ENCODE measurements around the gene ZNF576. TPM values are rescaled to one million over a fixed set of nuclear protein-coding genes. Genes with fewer than 3 reads are reported as not detected.
"Not testable (repeated sequence)": the region's sequence is repeated elsewhere in the genome, so short reads cannot be mapped to it uniquely, and the experiment has no call there.

The ZNF576 gene
- total RNA-seq, 1 experiment from 2014 or later, result 15.5 TPM

DNA sequence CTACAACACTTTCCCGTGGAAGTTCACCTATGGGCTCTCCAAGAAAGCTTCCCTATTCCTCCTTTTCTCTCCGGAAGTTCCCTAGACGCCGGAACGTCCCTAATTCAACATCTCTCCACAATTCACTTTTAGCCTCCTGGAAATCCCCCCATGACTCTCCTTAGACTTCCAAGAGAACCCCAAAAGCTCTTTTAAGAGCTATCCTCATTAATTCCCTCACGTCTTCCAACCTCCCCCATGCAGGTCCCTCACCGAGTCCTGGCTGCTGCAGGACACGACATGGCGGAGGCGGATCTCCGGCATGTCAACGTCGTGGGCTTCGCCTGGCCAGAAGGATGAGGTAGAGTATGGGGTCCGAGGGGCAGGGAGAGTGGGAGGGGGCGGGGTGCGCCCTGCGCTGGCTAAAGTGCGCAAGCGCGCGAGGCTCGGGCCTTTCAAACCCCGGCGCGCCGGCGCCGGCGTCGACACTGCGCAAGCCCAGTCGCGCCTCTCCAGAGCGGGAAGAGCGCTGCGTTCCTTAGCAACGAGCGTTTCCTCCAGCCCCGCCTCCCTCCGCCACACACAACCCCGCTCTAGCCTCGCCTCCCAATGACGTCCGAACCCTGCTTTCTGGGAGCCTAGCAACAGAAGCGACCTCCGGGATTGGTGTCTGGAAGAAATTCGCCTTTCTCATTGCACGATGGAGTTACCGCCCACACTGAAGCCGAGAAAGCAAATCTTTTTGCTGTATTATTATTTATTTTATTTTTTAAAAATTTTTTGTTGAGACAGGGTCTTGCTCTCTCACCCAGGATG, 21.0 kb upstream of the ZNF576 start, which contains the start of the genes PINLYP and XRCC1:
PINLYP (plus strand) TSS at position 646 of the 795 bp plus-strand sequence. CDS start 1,391 bp downstream, outside the sequence.
XRCC1 (minus strand) TSS at position 372 of the 795 bp plus-strand sequence; CDS start at position 303, 69 bp downstream.
- DNase-seq (ENCODE audit: low read depth), result peak; percentile 99

DNA sequence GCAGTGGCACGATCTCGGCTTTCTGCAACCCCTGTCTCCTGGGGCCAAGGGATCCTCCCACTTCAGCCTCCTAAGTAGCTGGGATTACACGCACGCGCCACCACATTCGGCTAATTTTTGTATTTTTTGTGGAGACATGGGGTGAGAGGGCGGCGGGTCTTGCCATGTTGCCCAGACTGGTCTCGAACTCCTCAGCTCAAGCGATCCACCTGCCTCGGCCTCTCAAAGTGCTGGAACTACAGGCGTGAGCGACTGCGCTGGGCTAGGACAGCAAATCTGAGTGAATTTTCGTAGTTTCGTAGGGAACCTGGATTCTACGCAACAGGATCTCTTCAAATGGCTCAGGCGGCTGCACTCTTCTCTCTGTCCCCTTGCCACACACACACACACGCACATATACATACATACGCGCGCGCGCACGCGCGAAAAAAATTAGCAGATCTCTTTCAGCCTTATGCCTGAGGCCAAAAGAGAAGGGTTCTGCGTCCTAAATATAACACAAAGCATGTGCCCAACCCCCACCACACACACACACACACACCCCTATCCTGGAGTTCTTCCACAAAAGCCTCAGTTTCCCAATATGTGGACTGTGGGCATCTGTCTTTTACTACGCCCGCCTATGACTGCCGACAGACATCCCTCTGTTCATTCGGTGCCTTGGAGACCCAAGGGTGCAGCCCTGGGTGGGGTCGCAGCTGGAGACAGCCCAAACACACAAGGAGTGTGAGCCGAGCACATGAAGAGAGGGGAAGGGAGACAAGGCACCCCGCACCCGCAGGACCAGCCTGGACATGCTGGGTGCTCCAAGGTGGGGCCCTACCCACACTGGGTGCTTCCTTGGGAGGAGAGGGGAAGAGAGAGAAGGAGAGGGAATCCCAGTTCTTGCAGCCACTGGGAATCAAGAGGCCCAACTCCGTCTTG, 20.2 kb upstream of the ZNF576 start:
- DNase-seq (ENCODE audit: low read depth), result no peak

DNA sequence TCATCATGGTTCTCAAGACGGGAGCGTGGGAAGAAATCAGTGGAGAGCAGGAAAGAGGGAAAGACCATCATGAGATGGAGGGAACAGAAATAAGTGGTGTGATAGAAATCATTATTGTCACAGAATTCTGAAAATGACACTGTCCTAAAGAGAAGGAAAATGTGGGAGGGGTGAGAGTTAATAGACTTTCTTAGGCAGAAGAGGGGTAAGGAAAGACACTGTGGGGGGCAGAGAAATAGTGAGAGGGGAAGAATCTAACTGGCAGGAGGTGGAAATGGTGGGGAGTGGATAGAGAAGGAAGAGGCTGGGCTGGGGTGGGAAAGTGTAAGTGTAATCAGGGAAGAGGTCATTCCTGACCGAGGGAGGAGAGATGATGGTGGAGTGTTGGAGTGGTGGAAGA, 17.6 kb upstream of the ZNF576 start:
- DNase-seq (ENCODE audit: low read depth), result no peak

DNA sequence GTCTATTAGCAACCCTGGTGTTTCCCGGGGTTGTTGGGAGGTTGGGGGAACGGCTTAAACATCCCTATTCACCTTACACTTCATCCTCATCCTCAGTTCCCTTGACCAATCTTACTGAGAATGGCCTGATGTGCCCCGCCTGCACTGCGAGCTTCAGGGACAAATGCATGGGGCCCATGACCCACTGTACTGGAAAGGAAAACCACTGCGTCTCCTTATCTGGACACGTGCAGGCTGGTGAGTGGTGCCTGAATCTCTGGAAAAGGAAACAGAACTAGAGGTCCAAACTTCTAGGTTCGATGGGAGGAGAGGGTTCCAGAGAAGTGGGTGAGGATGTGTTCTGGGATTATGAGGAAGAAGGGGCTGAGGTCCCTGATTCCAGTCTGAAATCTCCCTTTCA, 14.9 kb upstream of the ZNF576 start:
- no peak for DNase-seq (ENCODE audit: low read depth)

DNA sequence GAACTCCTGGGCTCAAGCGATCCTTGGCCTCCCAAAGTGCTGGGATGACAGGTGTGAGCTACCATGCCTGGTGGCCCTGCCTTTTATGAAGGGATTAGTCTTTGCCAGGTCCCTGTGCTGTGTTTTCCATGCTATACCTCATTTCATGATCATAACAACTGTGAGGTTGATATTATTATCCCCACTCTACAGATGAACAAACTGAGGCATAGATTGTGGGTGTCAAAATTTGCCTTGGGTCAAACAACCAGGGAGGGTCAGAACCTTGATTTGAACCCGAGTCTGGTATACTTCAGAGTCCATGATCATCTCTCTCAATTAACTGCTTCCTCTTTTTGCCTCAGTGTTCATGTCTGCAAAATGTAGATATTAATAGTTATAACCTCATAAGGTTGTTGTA, 13.9 kb upstream of the ZNF576 start:
- DNase-seq (ENCODE audit: low read depth), result no peak

DNA sequence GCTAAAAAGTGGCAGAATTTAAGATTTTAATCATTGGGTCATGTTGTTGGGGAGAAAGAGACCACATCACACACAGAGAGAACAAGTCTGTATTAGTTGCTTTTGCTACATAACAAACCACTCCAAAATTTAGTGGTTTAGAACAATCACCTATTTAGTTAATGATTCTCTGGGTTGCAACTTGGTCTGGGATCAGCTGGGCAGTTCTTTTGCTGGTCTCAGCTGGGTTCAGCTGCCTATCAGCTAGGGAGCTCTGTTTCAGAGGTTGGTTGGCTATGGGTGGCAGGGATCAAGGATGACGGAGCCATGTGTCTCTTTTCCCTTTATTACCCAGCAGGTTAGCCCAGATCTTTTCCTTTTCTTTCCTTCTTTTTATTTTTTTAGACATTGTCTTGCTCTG, 11.9 kb upstream of the ZNF576 start:
- no peak for DNase-seq (ENCODE audit: low read depth)

DNA sequence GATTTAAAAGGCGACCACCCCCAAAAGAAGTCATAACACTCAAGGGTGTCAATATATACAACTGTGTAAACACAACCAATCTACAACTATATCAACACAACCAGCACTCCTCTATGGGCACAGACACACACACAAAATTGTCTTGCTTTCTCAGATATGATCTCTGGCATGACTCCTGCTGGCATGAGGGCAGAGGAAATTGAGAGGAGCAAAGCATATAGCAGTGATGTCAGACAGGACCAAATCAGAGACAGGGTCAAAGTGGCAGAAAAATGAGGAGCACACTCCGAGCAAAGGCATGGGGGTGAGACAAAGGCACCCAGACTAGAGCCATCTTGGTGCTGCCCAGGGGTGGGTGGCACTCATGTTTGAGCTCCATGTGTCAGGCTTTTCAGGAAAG, 10.0 kb upstream of the ZNF576 start:
- DNase-seq (ENCODE audit: low read depth), result no peak

DNA sequence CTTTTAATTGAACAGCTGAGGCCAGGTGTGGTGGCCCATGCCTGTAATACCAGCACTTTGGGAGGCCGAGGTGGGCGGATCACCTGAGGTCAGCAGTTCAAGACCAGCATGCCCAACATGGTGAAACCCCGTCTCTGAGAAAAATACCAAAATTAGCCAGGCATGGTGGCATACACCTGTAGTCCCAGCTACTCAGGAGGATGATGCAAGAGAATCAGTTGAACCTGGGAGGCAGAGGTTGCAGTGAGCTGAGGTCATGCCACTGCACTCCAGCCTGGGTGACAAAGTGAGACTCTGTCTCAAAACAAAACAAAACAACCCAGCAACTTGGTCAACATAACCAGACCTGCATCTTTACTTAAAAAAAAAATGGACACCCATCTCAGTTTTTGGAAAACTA, 9.4 kb upstream of the ZNF576 start:
- not testable (repeated sequence) for DNase-seq (ENCODE audit: low read depth)

DNA sequence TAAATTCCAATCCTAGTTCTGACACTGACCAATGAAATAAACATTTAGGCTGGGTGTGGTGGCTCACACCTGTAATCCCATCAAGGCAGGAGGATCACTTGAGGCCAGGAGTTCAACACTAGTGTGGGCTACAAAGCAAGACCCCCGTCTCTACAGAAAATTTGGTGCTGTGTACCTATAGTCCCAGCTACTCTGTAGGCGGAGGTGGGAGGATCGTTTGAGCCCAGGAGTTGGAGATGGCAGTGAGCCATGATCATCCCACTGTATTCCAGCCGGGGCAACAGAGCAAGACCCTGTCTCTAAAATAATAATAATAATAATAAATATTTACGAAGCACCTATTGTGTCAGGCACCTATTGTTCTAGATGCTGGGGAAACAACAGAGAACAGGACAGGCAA, 7.1 kb upstream of the ZNF576 start:
- DNase-seq (ENCODE audit: low read depth), result no peak

DNA sequence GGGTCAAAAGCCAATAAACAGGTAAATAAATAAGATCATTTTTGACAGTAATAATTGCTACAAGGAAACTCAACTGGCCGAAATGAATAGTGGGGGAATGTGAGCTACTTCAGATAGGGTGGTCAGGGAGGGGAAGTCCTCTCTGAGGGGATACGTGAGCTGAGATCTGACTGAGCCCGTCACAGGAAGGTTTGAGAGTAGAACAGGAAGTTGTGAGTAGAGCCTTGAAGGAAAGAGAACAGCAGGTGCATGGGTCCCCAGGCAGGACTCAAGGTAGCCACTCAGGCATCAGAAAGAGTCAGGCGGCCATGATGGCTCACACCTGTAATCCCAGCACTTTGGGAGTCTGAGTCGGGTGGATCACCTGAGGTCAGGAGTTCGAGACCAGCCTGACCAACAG, 6.7 kb upstream of the ZNF576 start:
- DNase-seq (ENCODE audit: low read depth), result no peak

DNA sequence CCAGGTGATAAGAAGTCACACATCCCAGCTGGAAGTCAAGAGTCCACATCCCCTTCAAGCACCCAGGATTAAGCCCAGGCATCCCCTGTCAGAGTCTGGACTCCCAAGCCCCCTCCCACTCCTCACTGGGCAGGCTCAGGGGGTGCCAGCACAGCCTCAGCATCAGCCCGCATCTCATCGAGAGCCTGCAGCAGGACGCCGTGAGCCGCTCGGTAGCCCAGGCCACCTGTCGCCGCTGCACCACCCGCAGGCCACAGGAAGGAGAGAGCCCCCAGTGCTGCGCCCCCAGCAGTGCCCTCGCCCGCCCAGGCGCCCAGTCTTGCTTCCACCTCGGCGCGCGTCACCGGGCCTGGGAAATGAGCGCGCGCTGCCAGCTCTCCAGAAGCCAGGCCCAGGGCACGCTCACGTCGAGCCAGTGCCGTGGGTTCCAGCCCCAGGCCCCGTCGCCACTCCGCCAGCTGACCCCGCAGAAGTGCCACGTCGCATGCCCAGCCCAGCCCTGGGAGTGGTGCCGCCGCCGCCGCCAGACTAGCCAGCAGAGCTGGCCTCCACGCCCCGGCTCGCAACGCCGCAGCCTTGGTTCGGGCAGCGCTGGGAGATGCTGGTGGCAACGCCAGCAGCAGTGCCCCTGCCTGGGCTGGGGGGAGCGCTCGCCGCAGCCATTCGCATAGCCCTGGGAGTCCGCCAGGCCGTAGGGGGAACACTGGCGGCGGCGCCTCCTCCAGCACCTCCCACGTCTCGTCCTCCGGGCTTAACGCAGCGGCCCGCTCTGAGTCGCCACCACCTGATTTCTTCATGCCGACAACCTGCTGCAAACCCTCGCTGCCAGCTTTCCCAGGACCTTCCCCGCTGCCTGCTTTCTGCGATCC, 4.3 kb upstream of the ZNF576 start:
- DNase-seq (ENCODE audit: low read depth), result no peak

DNA sequence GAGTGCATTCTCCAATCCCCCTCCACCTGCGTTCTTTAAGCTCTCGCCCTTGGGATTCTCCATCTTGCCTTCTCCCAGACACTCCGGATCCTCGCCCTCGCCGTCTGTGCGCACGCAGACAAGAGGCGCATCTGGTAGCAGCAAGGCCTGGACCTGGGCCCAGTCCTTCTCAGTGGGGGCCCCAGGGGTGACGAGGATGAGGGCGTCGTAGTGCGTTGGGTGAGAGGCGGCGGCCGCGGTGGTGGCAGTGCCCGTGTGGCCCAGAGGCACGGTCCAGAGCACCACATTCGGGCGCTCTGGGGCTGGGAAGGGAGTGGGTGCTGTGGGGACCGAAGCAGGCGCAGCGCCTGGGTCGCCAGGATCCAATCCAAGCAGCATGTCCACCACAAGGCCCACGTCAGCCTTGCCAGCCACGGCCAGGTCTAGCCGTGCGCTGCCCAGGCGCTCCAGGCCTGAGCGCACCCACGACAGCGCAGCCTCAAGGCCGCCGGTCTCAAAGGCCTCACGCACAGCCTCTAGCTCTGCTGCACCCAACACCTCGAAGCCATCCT, 3.5 kb upstream of the ZNF576 start:
- DNase-seq (ENCODE audit: low read depth), result no peak

DNA sequence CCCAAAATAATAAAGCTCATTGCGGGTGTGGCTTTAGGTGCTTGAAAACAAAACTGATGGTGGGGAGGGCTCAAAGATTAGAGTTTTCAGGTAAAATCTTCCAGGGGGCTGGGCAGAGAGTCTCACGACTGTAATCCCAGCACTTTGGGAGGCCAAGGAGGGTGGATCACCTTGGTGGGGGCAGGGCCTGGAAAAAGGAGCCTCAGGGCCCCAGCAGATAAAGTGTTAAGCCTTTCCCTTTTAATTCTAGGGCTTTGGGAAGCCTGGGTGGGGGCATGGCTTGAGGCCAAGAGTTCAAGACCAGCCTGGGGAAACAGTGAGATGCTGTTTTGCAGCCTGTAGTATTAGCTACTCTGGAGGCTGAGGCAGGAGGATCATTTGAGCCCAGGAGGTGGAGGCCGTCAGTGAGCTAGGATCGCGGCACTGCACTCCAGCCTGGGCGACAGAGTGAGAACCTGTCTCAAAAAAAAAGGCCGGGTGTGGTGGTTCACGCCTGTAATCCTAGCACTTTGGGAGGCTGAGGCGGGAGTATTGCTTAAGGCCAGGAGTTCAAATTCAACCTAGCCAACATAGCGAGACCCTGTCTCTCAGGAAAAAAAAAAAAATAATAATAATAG, 2.2 kb upstream of the ZNF576 start:
- DNase-seq (ENCODE audit: low read depth), result no peak

DNA sequence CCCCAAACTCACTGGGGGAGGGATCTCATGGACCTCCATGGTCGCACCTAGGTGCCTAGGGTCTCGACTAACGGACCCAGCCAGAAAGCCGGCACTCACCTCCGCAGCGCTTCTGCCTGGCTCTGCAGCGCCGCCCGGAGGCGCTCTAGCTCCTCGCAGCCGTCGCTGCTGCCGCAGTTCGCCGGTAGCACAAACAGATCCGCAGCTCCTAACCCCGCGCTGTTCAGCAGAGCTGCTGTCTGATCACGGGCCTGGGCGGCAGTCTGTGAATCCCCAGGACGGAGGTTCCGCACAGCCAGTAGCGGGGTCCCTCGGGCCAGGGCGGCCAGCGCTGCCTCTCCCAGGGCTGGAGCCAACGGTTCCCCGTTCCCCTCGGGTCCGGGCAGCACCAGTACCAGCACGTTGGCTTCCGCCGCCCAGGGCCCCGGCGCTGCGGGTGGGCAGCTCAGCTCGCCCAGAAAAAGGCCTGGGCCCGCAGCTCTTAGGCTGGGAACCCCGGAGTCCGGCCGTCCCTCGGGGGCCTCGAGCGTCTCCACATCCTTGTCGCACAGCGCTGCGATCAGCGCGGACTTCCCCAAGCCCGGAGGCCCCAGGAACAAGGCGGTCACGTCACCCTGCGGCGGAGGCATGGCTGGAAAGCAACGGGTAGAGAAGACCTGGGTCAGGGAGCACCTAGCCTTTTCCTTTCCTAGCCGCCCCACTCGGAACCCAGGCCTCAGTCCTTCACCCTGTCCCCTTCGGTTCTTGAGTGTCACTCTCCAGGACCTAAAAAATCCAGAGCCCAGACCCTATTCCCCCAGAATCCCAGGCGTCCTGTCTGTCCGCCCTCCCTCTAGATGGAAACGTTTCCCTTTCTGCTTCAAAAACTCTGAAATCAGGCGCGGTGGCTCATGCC, 1.4 kb upstream of the ZNF576 start:
- DNase-seq (ENCODE audit: low read depth), result peak; percentile 68

DNA sequence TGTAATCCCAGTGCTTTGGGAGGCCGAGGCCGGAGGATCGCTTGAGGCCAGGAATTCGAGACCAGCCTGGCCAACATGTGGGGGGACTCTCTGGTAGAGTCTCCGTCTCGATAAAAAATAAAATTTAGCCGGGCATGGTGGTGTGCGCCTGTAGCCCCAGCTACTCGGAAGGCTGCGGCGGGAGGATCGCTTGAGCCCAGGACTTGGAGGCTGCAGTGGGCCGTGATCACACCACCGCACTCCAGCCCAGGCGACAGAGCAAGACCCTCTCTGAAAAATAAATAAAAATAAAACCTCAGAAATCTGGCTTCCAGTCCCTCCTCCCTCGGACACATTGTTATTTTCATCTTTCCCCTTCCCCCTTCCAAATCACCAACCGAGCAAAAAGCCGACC, 793 bp upstream of the ZNF576 start:
- no peak for DNase-seq (ENCODE audit: low read depth)

DNA sequence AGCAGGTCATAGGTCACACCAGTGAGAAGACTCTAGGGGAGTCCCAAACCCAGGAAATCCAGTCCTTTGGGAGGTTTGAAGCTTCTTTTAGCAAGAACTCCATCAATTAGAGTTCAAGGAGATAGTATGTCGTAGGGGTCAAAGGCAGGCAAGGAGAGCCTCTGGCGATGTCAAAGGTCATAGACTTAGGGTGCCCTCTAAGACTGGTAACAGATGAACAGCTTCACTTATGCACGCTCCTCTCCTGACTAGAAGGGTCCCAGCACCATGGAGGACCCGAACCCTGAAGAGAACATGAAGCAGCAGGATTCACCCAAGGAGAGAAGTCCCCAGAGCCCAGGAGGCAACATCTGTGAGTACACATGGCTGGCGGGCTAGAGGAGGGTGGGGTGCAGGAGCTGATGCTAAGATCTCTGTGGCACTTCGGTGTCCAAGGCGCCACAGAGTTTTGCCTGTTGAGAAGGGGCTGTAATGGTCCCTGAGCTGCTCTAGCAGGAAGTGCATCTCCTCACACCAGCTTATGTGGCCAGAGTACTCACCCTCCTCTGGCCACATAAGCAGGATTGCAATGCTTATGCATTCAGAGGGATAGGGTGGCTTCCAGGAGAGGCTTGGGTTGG, 557 bp downstream of the ZNF576 start:
- DNase-seq (ENCODE audit: low read depth), result peak; percentile 15

DNA sequence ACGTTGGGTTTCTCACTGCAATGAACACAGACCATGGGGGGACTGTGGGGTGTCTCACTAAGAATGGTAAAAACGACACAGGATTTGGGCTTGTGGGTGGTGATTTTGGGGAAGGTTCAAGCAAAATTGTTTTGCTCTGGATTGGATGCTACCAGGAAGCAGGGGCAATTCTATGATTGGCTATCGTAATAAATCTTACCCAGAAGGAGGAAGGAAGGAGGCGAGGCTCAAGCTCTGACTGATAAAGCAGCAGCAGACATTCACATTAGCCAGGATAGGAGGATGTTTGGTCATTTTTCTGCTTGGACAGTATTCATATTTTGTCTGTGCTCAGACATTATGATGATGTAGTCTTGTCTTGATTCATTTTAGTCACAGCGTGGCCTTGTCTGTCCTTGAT, 1.5 kb downstream of the ZNF576 start:
- no peak for DNase-seq (ENCODE audit: low read depth)

DNA sequence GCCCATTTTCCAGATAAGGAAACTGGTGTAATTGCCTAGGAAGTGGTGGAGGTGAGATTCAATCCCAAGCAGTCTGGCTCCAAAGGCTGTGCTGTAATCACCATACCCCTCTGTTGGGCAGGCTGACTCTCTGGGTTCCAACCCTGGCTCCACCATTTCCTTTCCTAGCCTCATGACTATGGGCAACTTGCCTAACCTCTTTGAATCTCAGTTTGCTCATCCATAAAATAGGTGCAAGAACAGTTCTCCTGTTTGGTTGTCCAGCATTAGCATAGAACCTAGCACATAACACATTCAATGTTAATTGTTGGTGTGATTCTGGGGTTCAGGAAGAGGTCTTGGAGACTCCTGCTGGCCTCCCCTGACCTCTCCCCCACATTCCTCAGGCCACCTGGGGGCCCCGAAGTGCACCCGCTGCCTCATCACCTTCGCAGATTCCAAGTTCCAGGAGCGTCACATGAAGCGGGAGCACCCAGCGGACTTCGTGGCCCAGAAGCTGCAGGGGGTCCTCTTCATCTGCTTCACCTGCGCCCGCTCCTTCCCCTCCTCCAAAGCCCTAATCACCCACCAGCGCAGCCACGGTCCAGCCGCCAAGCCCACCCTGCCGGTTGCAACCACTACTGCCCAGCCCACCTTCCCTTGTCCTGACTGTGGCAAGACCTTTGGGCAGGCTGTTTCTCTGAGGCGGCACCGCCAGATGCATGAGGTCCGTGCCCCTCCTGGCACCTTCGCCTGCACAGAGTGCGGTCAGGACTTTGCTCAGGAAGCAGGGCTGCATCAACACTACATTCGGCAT, 2.2 kb downstream of the ZNF576 start:
- no peak for DNase-seq (ENCODE audit: low read depth)

Measured in M059J (cell line).